Fibroblast of villous mesenchyme (primary cell): Measurements from ENCODE around the gene NEK6. TPM values are rescaled to one million over a fixed set of nuclear protein-coding genes. Genes with fewer than 3 reads are reported as not detected.

Experiments
- DNase-seq: peaks from one replicate; pipeline ENCODE4 v3.0.0-alpha.2; 2010; ENCODE audit warnings: low read depth
- H3K4me3 ChIP-seq: 2 replicates; pipeline ENCODE4 v1.5.1; 2011; ENCODE audit warnings: low read depth, mild to moderate bottlenecking, low read length
- total RNA-seq: library from RNA; depleted of rRNA; stranded (reverse); fragments of >200 nt; gene quantifications from 2 replicates; pipeline ENCODE4 v1.2.3, GENCODE V29; 2012
- TF ChIP-seq, protein P1 (sequence below): IDR thresholded peaks from 2 replicates; pipeline ENCODE4 v1.5.1; 2012; ENCODE audit warnings: low read depth, mild to moderate bottlenecking, low read length; ENCODE audit not compliant: insufficient read depth

NEK6 gene
- total RNA-seq, 1 donor: 41.9 TPM

DNA sequence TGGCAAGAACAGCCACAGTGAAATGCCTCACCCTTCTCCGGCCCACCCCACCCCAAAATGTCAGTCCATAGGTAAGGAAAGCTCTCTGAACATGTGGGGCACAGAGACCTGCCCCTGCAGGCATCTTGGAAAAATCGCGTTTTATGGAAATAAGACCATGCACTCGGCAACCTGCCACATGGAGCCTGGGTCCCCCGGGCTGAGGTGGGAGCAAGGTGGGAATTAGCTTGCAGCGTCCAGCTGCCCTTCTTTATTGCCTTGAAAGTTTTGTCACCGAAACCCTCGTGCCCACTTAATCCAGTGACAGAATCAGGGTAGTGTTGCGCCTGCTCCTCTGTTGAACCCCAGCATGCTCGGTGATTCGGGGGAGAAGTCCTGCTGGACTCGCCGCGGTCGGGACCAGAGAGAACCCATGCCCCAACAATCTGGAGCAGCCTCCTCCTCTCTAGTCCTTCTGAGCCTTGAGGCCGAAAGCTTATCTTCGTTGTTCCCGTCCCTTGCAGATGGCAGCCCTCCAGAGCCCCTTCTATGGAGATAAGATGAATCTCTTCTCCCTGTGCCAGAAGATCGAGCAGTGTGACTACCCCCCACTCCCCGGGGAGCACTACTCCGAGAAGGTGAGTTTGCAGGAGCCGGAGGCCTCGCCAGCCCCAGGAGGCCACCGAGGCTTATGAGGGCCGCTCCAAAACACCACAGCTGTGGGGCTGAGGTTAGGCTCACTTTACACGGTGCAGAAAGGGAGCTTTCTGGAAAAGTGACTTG, 89.6 kb downstream of the NEK6 start:
- DNase-seq: no peak
- no peak overlapping the region for H3K4me3 ChIP-seq
- TF ChIP-seq, protein P1, sequence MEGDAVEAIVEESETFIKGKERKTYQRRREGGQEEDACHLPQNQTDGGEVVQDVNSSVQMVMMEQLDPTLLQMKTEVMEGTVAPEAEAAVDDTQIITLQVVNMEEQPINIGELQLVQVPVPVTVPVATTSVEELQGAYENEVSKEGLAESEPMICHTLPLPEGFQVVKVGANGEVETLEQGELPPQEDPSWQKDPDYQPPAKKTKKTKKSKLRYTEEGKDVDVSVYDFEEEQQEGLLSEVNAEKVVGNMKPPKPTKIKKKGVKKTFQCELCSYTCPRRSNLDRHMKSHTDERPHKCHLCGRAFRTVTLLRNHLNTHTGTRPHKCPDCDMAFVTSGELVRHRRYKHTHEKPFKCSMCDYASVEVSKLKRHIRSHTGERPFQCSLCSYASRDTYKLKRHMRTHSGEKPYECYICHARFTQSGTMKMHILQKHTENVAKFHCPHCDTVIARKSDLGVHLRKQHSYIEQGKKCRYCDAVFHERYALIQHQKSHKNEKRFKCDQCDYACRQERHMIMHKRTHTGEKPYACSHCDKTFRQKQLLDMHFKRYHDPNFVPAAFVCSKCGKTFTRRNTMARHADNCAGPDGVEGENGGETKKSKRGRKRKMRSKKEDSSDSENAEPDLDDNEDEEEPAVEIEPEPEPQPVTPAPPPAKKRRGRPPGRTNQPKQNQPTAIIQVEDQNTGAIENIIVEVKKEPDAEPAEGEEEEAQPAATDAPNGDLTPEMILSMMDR: no peak

DNA sequence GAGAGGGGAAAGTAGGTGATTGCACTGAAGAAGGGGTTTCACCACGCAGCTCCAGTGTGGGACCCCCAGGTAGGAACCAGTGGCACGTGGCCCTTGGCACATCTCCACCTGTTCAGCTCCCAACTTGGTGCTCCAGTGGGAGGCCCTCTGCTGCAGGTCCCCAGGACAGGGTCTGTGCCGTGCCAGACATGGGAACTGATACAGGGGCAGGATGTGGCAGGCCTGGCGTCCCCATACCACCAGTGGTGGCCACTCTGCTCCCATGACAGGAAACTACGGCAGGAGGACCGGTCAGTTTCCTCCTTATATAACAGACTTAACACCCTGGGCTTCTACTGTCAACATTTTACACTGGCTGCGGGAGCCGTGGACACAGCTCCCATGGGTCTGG, 90.2 kb downstream of the NEK6 start:
- TF ChIP-seq, protein P1: no peak
- H3K4me3 ChIP-seq: no peak overlapping the region
- no peak for DNase-seq

DNA sequence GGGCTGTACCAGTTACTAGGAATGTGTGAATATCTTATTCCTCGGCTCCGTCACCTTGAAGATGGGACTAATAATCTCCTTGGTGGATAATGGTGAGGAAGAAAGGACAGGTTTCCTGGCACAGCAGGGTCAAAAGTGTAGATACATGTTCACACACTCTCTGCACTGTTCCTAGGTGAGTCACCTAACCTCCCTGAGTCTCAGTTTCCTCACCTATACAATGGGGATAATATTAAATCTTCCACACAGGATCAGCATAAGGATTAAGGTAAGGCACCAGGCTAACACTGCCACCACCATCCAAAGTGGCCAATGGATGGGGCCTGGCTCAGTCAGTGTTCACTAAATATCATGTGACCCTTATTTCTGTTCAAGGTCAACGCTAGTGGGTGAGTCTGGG, 90.6 kb downstream of the NEK6 start:
- no peak for DNase-seq
- TF ChIP-seq, protein P1: no peak
- H3K4me3 ChIP-seq: no peak overlapping the region

DNA sequence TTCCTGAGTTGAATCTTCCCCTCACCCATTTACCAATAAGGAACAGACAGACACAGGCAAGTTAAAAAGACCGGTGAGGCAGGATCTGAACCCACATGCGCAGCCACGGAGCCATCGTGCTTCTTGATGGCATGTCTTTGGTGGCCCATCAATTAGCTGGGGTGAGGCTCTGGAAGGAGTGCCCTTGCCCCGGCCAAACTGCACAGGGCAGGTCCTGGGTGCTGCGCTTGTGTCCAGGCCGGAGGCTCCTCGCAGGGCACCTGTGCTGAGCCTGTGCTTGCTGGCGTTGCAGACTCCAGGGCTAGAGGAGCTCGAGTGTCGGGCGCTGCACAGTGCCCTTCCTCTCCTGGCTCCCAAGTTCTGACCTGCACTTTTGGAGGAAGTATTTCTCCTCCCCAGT, 91.1 kb downstream of the NEK6 start:
- no peak for DNase-seq
- TF ChIP-seq, protein P1: no peak
- no peak overlapping the region for H3K4me3 ChIP-seq

DNA sequence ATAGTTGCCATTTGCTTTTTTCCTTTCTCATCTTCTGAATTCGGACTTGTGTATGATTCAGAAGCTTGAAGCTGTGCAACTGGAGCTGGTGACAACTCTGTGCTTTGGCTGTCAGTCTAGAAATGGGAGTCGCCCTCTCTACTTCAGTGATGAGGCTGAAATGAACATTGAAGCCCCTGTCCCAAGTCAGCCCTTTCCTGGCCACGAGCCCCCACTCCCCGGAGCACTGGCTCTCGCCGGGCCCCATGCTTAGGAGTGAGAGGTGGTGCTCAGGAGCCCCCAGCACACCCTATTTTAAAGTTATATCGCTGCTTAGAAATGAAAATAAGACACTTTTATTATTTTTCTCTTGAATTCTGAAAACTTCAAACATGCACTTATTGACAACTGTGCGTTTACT, 91.5 kb downstream of the NEK6 start:
- TF ChIP-seq, protein P1: no peak
- no peak for DNase-seq
- no peak overlapping the region for H3K4me3 ChIP-seq

DNA sequence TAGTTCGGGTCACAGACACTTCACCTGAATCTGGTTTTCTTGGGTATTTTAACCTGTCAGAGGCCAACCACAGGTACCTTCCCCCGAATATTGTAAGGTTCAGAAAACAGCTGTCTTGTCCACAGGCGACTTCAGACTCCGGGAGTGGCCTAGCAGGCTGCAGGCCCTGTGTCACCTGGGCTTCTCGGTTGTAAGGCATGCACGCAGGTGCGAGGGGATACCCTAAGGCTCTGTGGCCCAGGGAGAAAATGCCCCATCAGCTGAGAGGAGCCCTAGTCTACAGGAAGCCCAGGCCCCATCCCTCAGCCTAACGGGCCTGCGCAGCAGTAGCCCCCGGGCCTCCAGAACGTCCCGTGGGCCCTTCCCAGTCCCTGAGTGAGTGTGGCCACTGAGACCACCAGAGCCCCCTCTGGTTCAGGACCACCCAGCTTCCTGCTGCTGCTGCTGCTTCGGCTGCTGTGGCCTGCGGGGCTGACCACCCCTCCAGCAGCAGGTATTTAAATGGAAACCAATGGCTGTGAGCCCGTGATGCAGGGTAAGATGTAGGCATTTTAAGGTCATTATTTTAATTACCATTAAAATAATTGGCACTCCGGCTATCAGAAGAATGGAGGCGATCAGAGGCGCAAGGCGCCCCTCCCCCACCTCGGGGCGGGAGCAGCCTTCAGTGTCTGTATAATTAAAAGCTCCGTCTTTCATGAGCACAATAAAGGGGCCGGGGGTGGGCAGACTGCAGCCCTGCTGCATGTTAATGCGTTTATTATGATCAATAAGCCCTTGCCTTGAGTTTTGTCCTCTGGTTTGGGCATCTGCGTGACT, 92.1 kb downstream of the NEK6 start:
- no peak overlapping the region for H3K4me3 ChIP-seq
- no peak for DNase-seq
- TF ChIP-seq, protein P1: no peak
